Endothelial cell of umbilical vein (primary cell): Measurements from ENCODE around the gene SEMA3E.

ENCODE experiments used
- EZH2 ChIP-seq: IDR thresholded peaks from 2 replicates; pipeline ENCODE4 v1.6.1; 2012; ENCODE audit warnings: borderline replicate concordance, low read depth, mild to moderate bottlenecking, moderate library complexity, low read length, inconsistent platforms; ENCODE audit not compliant: severe bottlenecking
- FOS ChIP-seq: IDR thresholded peaks from 2 replicates; pipeline ENCODE4 v1.6.1; 2011; ENCODE audit warnings: mild to moderate bottlenecking, low read length, moderate library complexity, borderline replicate concordance; ENCODE audit not compliant: insufficient read depth
- GATA2 ChIP-seq: IDR thresholded peaks from 2 replicates; pipeline ENCODE4 v1.7.0; 2011; ENCODE audit warnings: low read depth, mild to moderate bottlenecking, moderate library complexity, mixed read lengths, low read length; ENCODE audit not compliant: insufficient read length, insufficient read depth
- JUN ChIP-seq: IDR thresholded peaks from 2 replicates; pipeline ENCODE4 v1.6.1; 2011; ENCODE audit warnings: borderline replicate concordance, low read depth; ENCODE audit not compliant: insufficient read length, insufficient read depth
- MYC ChIP-seq: IDR thresholded peaks from one replicate; pipeline ENCODE4 v1.6.1; 2011; ENCODE audit warnings: mild to moderate bottlenecking, low read depth, low read length
- POLR2A ChIP-seq: IDR thresholded peaks from 2 replicates; pipeline ENCODE4 v1.6.1; 2012; ENCODE audit warnings: low read depth, mild to moderate bottlenecking, control low read depth, low read length
- POLR2AphosphoS5 ChIP-seq: IDR thresholded peaks from 2 replicates; pipeline ENCODE4 v1.6.1; 2012; ENCODE audit warnings: low read depth, mild to moderate bottlenecking, control low read depth, low read length, moderate library complexity; ENCODE audit not compliant: insufficient read depth
- TF ChIP-seq, protein P1 (sequence below), 2 donors: IDR thresholded peaks; 1 replicate in 1 of 2; 2 replicates in 1 of 2; pipeline ENCODE4 v1.5.1; 2011; ENCODE audit warnings: low read length in 2 of 2, mild to moderate bottlenecking in 2 of 2, moderate library complexity in 2 of 2, control low read depth in 1 of 2, inconsistent platforms in 1 of 2, low read depth in 1 of 2; ENCODE audit not compliant: insufficient read depth in 1 of 2; ENCODE audit errors: extremely low read depth in 1 of 2
- TF ChIP-seq, protein P2 (sequence below): IDR thresholded peaks from 2 replicates; pipeline ENCODE4 v1.6.1; 2011; ENCODE audit not compliant: insufficient read depth, insufficient read length

DNA sequence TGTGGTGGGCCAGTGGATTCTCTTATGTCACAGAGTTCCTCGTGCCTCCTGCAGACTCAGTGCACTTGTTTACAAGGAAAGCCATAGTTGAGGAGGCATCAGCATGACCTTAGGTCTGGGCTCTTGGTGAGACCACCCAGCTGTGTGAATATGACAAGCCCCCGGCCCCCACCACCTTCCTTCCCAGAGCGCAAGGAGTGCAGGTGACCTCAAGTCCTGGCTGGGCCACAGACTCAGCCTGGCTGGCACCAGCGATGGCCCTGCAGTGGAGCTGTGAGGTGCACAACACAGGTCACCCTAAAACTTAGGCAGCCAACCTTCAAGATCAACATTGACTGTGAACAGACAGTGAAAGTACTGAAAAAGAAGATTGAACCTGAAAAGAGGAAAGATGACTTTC, 14.2 kb upstream of the SEMA3E start:
- no peak for TF ChIP-seq POLR2AphosphoS5
- TF ChIP-seq, protein P1, sequence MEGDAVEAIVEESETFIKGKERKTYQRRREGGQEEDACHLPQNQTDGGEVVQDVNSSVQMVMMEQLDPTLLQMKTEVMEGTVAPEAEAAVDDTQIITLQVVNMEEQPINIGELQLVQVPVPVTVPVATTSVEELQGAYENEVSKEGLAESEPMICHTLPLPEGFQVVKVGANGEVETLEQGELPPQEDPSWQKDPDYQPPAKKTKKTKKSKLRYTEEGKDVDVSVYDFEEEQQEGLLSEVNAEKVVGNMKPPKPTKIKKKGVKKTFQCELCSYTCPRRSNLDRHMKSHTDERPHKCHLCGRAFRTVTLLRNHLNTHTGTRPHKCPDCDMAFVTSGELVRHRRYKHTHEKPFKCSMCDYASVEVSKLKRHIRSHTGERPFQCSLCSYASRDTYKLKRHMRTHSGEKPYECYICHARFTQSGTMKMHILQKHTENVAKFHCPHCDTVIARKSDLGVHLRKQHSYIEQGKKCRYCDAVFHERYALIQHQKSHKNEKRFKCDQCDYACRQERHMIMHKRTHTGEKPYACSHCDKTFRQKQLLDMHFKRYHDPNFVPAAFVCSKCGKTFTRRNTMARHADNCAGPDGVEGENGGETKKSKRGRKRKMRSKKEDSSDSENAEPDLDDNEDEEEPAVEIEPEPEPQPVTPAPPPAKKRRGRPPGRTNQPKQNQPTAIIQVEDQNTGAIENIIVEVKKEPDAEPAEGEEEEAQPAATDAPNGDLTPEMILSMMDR (IDR thresholded peaks at IDR 0.05; ENCODE audit: extremely low read depth in 1 of 2, insufficient read depth in 1 of 2, low read depth in 1 of 2, low read length in 2 of 2): no peak
- TF ChIP-seq, protein P2, sequence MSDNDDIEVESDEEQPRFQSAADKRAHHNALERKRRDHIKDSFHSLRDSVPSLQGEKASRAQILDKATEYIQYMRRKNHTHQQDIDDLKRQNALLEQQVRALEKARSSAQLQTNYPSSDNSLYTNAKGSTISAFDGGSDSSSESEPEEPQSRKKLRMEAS: no peak
- no peak for TF ChIP-seq POLR2A
- no peak for TF ChIP-seq EZH2
- no peak for TF ChIP-seq JUN
- no peak for TF ChIP-seq GATA2
- no peak for TF ChIP-seq MYC
- TF ChIP-seq FOS: no peak
